GM21447 (cell line): ENCODE data around the gene MYH10.
"Not testable (repeated sequence)": the region's sequence is repeated elsewhere in the genome, so short reads cannot be mapped to it uniquely, and the experiment has no call there.

Experiments used
- ATAC-seq: cut with Tn5 transposase; IDR thresholded peaks from one replicate; pipeline ENCODE4 v1.9.1; 2021; ENCODE audit not compliant: unreplicated experiment

Gene MYH10

DNA sequence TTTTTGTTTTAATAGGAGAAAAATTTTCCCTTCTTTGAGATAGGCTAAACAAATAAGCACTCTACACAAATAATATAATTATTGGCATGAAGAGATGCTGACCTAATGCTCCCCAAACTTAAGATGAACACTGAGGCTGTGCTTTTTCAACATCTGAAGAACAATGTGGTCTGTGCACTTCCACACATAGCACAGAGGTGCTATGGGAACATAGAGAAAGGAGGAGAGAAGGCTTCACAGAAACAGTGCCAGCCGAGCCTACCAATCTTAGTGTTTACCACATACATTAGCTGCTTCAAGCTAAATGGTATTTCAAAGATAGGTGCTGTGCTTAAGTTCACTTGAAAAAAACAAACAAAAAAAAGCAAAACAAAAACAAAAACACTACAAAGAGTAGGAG, 72.4 kb downstream of the MYH10 start:
- ATAC-seq = no peak

- ATAC-seq = no peak
Measured at GRCh38 chr17:8557176-8557806, 73.2 kb downstream of the MYH10 start.

DNA sequence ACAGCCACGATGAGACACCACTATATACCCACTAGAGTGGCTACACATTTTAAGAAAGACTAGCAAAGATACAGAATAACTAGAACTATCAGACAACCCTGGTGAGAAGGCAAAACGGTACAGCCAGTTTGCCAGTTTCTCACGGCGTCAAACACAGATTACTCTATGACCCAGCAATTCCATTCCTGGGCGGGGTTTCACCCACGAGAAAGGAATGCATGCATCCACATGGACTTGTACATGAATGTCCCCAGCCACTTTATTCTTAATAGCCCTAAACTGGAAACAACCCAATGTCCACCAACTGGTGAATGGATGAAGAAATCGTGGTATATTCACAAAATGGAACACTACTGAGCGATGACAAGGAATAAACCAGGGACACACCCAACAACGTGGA, 74.5 kb downstream of the MYH10 start:
- no peak for ATAC-seq

GRCh38 chr17:8555062-8555461, 75.5 kb downstream of the MYH10 start:
- ATAC-seq = no peak

DNA sequence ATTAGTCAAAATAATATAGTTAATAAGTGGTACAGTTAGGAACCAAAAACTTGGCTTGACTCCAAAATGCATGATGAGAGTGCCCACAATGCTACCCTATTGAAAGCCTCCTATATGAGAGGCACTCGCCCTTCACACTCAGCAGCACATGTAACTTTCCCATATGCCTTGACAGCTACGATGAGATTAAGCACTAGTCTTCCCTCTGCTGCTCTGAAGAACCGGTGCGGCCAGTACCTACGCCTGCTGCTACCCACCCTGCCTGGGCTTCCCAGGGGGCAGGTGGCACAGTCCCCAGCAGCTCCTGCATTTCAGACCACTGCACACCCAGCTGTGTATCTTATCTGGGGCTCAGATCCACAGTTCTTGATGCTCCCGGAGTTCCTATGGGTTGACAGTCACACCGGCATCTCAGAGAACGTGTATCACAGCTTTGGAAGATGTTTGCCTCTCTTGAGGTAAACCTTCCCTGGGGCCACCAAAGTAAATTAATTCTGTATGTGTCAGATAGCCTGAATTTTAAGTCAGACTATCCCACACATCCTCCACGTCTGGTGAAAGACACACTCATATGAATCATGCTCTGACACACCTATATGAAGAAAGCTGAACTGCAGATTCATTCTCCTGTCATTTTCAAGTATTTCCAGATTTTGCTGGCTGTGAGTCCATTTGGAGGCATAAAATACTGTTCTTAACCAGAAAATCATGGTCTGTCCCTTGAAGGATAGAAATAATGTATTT, 77.8 kb downstream of the MYH10 start:
- no peak for ATAC-seq

DNA sequence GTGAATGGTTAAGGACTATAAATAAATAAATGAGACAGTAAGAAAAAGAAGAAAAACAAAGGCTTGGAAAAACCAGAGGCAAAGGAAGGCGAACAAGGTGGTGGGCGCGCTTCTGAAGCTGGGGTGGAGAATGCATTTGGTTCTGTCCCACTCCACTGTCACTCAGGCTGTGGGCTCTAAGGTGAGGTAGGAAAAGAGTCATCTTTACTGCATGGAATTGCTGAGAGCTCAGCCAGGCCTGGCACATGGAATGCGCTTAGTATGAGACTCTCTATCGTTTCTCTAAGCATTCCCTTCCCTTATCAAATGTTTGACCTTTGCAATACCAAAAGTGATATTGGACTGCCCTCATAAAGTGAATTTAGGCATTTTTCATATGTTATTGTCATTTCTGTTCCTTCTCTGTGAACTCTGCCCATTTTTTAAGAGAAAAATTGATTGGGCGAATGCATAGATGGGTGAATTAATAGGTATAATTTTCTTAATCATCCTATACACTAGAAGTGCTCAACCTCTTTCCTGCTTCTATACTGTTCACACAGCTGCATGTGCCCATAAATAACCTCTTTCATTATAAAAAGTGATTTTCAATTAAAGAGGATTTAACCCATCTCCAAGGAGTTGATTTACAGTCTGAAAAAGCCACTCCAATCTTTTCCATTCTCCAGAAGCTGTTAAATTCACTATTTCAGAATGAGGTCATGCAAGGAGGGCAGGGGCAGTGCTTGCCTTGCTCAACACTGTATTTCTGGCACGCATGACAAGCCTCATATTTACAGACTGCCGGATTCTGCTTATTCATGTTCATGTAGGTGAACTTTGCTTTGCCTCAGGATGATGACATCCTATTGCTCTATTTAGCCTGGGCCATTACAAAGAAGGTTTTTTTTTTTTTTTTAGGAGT, 87.7 kb downstream of the MYH10 start:
- ATAC-seq = no peak

- ATAC-seq = not testable (repeated sequence)
Measured at GRCh38 chr17:8539976-8540375, 90.5 kb downstream of the MYH10 start.

DNA sequence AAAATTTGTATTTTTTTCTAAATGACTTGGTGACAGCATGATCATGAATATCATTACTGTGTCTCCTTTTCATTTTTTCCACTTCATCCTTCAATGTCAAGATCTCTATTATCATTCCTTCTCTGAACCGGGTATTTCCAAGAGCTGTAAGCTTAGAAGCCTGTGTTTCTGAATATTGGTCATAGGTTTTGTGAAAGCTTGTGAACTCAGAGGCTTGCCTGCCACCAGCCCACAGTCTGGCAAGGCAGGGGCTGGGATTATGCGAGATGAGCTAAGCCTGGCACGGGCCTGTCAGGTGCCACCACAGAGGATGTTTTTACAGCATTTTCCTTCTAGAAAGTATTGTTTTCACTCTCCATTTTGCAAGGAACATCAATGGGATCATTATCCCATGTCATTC, 92.8 kb downstream of the MYH10 start:
- no peak for ATAC-seq

- ATAC-seq = no peak
Measured at GRCh38 chr17:8534498-8535188, 95.9 kb downstream of the MYH10 start.

DNA sequence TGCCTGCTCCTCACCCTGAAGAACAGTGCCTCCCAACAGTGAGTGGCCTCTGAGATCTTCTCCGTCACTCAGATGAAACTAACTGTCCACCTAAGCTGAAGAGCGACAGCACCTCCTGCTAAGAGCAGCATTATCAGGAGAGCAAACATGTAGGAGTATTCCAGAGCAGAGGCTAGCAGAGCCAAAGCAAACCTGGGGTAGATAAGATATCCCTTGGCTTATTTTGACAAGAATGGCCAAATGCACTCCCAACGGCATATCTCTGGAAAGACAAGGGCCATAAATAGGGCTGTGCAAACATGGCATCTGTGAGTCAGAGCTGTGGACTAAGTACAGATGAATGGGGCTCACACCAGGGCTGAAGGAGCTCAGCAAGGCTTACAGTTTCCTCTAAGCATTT, 98.5 kb downstream of the MYH10 start:
- ATAC-seq = no peak

GRCh38 chr17:8522577-8522976, 107.9 kb downstream of the MYH10 start:
- no peak for ATAC-seq

- ATAC-seq = no peak
Measured at GRCh38 chr17:8520981-8521380, 109.5 kb downstream of the MYH10 start.

DNA sequence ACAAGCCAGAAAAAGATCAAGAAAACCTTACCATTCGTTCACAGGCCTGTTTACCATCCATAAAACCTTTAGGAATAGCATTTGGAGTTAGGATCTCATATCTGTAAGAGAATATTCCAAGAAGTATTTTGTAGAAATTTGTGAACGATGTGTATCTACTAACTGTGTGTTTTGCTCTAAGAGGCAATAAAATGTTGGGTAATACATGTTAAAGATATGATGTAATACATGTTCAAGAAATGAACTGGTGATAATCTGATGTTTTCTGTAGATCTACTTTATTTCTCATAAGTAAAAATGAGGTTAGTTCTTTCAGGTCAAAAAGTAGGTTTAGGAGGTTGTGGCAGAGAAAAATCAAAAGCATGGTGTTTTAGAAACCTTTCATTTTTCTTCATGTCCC, 111.7 kb downstream of the MYH10 start:
- ATAC-seq = no peak

- ATAC-seq = no peak
Measured at GRCh38 chr17:8518326-8518725, 112.2 kb downstream of the MYH10 start.

DNA sequence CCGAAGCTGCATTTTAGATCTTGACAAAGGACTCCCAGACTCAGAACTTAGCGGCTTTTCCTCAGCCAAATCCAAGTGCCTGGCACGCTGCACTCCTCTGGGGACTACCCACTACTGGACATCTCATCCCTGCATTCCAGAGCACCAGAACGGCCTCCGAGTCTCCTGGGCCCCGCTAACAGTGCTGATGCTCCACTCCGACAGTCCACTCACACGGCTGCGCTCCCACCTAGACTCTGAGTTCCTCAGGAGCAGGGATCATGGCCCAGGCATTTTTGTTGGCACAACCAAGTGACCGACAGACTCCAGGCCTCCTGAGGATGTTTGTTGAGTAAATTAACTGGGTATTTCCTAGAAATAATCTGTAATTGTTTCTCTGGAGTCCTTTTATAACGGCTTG, 115.7 kb downstream of the MYH10 start:
- ATAC-seq = no peak

DNA sequence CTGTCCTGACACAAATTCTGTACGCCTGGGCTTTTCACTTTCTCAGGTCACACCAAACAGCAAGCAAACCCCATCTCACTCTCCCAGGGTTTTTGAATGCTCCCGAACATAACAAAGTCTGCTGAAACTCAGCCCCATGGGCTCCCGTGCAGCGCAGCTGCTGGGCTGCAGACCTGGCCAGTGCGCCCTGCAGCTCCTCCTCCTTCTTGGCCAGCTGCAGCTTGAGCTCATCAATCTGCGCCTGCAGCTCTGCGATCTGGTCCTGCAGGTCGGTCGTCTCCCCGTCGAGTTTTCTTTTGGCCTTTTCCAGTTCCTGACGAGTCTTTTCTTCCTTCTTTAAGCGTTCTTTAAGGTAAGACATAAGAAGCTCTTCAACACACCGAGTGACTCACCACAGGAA, 124.4 kb downstream of the MYH10 start:
- no peak for ATAC-seq

DNA sequence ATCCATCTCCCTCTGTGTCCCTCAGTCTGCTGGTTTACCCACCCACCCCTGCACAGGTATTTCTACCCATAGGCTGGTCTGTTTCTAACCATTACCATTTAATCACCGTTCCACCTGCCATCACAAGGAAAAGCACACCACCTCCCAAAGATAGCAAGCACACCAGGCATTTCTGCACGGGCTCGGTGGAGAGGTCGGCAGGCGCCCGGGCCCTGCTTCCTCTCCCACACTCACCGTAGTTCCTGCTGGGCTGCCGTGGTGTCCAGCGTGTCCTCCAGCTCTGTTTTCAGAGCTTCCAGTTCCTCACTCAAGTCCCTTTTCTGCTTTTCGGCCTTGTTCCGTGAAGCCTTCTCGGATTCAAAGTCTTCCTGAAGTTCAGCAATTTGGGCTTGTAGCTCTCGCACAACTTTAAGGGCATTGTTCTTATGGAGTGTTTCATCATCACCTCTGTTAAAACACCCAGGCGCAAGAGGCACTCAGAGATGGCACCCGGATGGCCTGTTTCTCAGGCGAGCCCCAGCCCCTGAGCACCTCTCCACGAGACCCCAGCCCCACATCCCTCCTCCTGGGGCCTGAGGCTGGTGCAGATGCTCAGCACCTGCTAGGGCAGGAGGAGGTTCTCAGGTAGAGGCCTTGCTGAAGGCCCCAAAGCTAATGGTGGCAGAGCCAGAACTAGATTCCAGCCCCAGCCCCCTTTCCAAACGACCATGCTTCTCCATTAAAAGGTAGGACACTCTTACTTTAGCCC, 125.9 kb downstream of the MYH10 start:
- no peak for ATAC-seq

DNA sequence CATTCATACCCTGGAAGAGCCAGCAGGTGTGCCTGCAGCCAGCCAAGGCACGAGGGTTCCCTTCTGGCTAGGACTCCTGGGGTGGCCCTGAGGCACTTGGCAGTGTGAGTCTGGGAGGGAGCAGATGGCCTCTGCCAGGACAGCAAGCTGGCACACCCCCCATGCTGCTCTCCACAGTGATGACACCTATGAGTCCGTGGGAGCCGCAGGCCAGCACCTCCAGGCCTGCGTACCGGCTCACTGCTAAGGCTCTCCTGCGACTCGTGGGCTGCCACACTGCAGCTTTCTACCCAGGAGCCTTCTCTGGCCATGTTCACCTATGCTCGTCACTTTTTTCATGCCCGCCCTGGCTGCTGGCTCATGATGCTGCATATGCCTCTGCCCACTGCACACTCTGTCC, 126.7 kb downstream of the MYH10 start:
- ATAC-seq = no peak

GRCh38 chr17:8503368-8503767, 127.2 kb downstream of the MYH10 start:
- no peak for ATAC-seq

- no peak for ATAC-seq
Measured at GRCh38 chr17:8502126-8502525, 128.4 kb downstream of the MYH10 start.

- no peak for ATAC-seq
Measured at GRCh38 chr17:8500609-8501008, 129.9 kb downstream of the MYH10 start.
